Measurements from ENCODE around the gene GPR82. TPM values are rescaled to one million over a fixed set of nuclear protein-coding genes. Genes with fewer than 3 reads are reported as not detected.
"Not testable (repeated sequence)": the region's sequence is repeated elsewhere in the genome, so short reads cannot be mapped to it uniquely, and the experiment has no call there.

GPR82 gene
- total RNA-seq, 2 donors from 2014 or later: 0.53 TPM; not detected in 1

DNA sequence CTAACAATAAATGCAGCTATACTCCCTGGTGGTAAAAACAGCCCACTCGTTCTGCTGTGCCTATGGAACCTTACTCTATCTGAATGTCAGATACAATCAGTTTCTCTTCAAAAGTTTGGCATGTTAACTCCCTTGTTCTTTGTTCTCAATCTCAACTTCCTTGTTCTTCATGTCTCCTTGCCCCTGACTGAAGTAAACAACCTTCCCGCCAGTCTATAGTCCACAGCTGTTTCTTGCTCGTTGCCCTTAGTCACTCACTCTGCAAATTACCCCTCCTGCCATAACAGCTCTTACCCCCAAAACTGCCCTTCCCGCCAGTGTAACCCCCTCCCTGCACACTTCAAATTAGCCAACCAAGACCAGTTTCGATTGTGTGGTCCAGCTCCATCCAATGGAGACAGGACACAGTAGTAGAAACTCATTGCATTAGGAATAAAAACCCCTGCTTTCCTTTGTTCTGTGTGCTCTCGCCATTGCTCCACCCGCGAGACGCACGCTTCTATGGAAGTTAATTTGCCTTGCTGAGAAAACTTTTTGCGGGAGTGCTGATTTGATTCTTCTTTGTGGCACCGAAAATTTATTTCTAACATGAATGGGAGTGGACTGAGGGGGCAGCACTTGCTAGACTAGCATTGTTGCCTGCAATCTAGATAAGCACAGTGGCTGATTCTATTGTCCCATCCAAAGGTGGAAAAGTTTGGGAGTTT lies 7.1 kb upstream of the GPR82 start:
- no peak for ATAC-seq
- no peak for DNase-seq
- intact Hi-C loops (cut with DNase I): no loop called here

DNA sequence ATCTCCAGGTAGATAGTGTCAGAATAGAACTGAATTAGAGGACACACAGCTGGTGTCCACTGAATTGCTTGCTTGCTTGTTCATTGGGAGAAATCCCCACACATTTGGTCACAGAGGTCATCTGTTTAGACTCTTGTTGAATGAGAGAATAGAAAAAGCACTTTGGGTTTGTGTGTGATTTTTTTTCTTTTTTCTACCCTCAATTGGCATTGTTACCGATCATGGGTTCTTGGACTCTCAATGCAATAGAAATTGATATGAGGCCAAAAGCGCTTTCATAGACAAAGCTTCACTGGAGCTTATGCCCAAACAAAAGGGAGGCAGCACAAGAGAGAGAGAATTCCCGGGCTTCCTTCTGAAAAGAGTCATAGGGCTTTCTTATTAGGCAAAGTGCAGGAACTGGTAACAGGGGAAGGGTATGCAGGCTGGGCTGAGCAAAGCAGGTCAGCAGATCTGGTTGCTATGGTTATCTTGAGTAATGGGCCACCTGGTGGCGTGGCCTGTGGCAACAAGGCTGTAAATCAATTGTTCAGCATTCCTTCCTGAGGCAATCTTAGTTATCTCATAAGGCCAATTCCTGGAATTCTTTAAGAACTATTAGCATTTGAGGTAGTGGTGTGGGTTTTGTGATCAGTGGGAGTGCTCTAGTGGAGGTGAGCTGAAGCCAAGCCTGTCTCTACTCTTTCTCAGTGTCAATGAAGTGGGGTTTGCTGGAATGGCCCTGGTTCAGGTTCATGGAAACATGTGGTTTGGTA lies 5.3 kb upstream of the GPR82 start:
- no peak for DNase-seq
- no peak for ATAC-seq
- intact Hi-C loops (cut with DNase I): no loop called here

DNA sequence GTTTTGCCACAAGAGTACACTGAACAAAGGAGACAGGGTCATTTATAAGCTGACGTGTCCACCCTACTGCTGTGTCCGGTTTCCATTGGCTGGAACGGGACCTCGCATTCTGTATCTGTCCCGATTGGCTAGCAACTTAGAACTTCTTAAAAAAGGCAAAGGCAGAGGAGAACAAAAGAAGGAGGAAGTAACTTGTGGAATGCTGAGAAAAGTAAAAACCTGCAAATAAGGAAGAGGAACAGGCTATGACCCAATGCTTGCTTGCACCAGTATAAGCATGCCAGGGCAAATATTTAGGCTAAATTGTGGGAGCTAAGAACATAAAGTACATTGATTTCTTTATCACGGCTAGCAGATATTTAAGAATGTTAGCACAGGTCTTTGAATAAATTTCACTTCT lies 4.4 kb upstream of the GPR82 start:
- DNase-seq; ATAC-seq; intact Hi-C loops (cut with DNase I): not testable (repeated sequence)

DNA sequence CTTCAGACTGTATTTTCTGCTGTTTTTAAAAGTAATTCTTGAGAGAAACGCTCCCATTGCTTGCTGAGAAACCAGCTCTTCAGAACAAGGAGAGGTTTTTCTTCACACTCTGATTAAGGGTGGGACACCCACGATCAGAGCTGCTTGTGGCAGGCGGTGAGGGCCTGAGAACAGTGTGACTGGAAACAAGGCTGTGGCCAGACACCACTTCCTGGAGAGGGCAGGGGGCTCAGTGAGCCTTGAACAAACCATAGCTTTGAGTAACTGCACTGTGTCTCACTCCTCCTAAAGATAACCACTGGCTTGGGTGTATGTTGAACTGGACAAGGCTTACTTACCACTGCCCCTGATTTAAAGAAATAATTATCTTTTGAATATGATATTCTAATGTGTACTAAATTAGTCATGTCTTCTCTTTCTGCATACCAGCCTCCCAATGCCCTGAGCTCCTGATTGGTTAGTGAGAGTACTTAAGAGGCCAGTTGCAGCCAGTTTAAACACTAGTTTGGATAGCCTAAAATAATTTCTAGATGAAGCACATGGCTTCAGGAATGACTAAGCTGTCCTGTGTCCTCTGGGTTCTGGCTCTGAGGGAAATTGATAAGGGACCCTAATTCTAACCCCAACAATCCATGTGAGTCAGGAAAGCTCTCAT lies 3.7 kb upstream of the GPR82 start:
- no peak for ATAC-seq
- intact Hi-C loops (cut with DNase I): no loop called here
- DNase-seq: no peak

DNA sequence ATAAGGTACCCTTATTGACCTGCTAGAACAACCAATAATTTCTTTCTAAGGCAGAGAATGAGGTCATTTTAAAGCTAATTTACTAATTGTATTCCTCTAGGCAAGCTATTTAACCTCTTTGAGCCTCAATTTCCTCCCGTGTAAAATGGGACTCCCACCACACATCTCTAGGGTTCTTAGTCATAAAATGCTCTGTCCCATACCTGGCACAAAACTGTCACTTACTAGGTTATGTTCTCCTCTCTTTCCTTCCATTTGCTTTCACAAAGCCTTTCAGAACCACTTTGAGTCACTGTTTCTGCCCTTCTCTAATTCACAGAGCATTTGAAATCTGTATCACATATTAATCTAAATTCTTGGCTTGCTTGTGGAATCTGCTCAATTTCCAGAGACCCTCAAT lies 2.4 kb upstream of the GPR82 start:
- intact Hi-C loops (cut with DNase I): no loop called here
- no peak for ATAC-seq
- no peak for DNase-seq

DNA sequence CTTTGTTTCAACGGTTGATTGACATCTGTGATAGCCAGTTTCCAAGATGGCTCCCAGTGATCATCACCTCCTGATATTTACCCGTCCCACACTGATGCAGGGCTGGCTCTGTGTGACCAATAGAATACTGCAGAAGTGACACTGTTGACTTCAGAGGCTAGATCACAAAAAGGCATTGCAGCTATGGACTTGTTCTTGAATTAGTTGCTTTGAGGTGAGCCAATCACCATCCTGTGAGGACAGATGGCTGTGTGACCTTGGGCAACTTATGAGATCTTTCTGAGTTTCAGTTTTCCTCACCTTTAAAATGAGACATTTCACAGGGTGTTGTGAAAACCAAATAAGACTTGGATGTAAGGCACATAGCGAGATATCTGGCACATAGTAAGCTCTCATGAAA lies 1.8 kb upstream of the GPR82 start:
- ATAC-seq (no peak), DNase-seq (no peak)
- intact Hi-C loops (cut with DNase I): no loop called here

DNA sequence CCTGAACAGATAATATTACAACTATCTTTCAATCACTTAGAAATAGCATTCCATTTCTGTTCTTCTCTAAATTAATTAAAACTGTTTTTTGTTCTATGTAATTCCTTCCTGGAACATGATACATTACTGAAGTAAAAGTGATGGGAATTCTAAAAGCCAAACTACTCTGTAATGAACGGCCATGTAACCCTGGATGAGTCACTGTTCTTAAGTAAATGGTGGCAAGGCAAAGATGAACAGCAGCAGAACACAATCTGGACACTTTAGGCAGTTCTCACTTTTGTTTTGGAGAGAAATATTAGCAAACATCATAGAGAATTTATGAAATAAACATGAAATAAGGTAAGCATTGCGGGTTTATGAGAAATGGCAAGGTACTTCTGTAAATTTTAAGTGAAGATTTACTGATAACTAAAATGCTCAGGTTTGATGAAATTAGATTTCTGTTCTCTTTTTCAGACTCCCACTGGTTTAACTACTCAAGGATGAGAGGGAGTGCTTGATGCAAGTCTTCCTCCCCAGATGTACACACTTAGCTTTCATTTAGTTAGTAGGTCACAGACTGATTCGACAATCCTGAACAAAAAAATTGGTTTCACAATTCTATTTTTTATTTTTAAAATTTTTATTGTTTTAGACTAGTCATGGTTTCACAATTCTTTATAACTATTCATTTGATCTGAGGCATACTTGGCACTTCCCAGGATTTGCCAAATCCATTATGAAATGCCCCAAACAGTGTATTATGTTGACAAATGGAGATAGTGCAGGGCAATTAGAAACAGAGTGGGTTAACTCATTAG lies 964 bp upstream of the GPR82 start:
- no peak for ATAC-seq
- no peak for DNase-seq
- intact Hi-C loops (cut with DNase I): no loop called here

DNA sequence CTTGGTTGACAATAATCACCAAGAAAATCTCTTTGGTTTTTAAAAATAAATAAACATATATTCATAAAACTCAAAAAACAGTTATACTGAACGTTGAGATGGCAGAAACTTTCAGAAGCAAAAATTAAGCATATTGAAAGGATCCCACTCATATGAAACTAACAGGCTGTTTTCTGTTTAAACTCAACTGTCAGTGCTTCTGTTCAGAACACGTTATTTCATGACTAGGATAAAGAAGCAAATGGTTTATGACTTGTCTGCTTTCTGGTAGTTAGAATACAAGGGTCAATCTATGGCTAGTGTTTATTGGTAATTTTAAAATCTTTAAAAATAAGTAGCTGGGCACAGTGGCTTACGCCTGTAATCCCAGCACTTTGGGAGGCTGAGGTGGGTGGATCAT lies 4.1 kb downstream of the GPR82 start:
- intact Hi-C loops (cut with DNase I): no loop called here
- DNase-seq: no peak
- ATAC-seq: no peak

DNA sequence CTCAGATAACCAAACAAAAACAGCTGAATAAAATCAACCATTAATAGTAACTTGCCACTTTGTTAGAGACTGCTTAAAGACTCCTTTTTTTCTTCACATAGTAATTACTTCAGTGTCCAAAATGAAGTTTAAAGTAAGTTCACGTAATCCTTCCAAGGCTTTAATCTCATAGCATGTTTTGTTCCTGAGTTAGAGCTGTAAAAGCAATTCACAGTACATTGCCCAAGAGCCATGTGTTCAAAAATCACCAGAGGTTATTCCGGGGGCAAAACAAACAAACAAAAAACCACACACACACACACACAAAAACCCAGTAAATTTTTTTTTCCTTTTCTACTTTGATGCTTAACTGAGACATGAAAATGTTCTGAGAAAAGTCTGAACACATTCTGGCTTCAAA lies 6.1 kb downstream of the GPR82 start:
- DNase-seq: no peak
- ATAC-seq: no peak
- intact Hi-C loops (cut with DNase I): no loop called here

DNA sequence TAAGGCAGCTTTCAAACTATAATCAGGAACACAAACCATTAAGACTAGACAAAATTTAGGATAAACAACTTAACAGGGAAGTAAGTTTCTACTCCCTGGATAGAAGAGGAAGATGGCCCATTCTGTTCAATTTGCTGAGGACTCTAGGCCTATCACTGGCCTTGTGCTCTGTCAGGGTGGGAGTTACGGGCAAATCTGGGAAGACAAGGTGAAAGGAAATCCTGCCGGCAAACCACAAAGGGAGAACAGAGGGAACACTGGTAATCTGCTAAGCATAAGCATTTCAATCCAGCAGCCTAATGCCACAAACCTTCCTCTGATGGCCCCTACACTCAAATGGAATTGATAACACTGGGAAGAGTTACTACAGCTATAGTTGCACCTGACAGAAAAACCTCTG lies 8.3 kb downstream of the GPR82 start:
- intact Hi-C loops (cut with DNase I): no loop called here

DNA sequence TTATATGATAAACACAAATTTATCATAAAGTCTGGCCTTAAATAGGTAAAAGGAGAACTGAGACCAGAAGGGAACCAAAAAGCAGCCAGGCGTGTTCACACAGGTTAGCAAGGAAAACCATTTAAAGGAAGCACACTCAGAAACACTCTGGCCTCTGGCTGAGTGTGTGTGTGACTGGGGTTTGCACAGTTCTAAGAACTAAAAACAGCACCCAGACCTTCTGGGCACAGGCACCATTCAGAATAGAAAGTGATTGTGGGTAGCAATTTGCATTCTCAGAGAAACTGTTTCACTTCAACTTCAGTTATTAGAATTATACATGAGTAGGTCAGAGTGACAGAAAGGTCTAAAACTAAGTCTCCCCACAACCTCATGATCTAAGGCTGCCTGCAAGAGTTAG lies 10.0 kb downstream of the GPR82 start:
- DNase-seq (no peak), ATAC-seq (no peak)
- intact Hi-C loops (cut with DNase I): no loop called here

More for the DNA sequence above, 8.3 kb downstream of the GPR82 start:
- ATAC-seq (no peak), DNase-seq (no peak)

DNA sequence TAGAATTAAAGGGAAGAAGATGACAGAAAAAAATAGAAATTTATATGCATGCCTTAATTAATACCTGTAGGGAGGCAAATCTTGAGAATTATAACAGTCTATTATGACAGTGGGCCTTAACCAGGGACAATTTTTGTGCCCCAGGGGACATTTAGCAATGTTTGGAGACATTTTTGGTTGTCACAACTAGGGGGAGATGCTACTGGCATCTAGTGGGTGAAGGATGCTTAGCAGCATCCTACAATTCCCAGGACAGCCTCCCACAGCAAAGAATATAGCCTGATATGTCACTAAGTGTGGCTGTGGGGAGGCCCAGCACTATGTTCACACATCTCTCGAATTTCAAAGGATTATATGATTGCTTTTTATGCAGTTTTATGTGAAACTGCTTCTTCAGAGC lies 10.5 kb downstream of the GPR82 start:
- DNase-seq: no peak
- ATAC-seq: no peak
- intact Hi-C loops (cut with DNase I): no loop called here

DNA sequence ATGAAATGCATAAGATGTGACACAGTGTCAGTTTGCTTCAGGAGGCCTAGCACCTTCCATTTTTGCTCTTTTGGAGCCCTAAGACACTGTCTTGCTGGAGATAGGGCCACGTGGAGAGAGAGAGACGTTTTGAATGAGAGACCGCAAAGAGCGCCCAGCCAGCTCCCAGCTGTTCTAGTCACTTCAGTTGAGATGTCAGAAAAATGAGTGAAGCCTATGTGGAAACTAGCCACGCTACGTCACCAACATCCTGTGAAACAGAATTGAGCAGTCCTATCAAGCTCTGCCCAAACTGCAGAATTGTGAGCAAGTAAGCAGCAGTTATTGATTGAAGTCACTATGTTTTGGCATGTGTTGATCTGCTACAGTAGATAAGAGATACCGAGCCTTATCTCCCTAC lies 13.1 kb downstream of the GPR82 start:
- intact Hi-C loops (cut with DNase I): no loop called here

DNA sequence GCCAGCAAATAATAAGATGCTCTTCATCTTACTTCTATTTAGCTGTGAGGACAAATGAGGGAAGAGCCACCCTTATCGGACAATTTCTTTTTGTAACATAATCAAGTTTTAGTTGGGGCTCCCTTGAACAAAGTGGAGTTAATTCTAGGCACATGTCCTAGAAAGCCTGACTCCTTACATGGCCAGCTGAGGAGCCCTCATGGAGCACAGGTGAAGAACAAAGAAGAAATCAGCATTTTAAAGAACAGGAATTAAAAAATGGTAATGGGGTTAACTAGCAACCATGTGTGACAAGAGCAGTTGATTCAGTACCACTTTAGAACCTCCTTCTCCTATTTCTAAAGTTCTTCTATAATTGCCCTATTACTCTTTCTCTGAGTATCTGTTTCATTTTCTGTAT lies 15.9 kb downstream of the GPR82 start:
- ATAC-seq (no peak), DNase-seq (no peak)
- intact Hi-C loops (cut with DNase I): no loop called here

More for the DNA sequence above, 13.1 kb downstream of the GPR82 start:
- ATAC-seq (no peak), DNase-seq (no peak)

DNA sequence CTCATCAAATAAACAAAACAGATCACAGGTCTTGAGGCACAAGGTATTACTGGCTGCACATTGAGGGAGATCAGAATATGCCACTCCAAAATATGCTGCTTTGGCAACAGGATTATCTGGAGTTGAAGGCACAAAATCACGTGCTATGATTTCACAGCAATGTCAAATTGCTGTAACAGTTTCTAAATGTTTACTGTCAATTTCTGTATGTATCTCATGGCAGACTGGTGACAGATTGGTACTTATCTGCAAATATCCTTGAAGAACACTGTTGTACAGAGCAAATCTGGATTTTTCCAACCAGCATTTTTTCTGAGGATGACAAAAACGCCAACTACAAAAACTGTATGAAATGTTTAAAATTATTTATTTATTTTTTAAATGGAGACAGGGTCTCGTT lies 26.7 kb downstream of the GPR82 start:
- intact Hi-C loops (cut with DNase I): no loop called here
- ATAC-seq: no peak

DNA sequence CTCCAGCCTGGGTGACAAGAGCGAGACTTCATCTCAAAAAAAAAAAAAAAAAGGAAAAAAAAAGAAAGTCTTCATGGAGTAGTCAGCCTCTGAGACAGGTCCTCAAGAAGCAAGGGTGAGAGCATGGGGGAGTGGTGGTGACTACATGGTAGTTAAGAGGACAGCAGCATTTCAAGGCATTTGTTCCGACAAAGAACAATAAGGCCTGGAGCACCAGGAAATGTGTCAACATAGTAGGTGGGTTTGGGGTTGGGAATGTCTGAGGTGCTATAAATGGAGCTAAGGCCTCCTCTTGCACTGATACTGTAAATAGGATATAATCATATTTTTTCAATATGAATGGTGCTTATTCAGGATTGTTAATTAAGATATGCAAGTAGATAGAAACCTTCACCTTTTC lies 34.4 kb downstream of the GPR82 start:
- ATAC-seq: no peak
- no peak for DNase-seq
- intact Hi-C loops (cut with DNase I): no loop called here

More for the DNA sequence above, 26.7 kb downstream of the GPR82 start:
- DNase-seq: no peak

DNA sequence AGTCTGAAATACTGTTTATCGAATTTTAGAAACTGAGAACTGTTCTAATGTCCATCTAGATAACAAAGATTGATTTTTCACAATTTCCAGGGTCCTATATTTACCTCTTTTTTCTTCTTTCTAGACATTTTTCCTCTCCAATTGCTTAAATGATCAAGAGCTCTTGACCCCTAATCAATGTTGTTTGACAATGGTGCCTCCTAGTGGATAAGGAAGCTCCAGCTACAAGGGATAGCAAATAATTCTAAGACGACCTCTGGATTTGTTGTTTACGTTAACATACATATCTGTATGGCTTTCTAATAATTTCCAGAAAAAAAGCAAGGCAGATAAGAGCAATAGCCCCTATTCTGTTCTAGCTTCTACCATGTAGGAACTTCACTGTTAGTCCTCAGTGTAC lies 35.8 kb downstream of the GPR82 start:
- ATAC-seq (no peak), DNase-seq (no peak)
- intact Hi-C loops (cut with DNase I): loop anchor here in 1 of 2 donors (2.0 kb wide), 1 partner anchor 201 kb away; no protein-coding TSS in a partner anchor

DNA sequence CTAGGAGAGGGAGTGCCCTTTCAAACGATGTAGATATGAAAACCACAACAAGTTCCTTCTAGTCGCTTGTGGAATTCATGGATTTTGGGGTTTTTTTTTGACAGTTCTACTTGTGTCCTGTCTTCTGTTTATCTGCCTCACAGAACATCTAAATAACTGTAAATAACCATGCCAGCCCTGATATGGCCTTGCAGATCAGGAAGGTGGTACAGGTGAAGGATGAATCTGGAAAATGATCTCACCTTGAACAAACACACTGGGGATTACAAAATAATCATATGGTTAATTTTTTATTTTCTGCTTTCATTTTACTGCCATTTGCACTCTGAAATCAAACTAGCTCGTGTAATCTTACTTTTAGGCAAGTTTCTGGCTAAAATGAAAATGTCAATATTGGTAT lies 37.2 kb downstream of the GPR82 start:
- no peak for ATAC-seq
- no peak for DNase-seq
- intact Hi-C loops (cut with DNase I): loop anchor here in 1 of 2 donors (2.0 kb wide), 1 partner anchor 202 kb away; no protein-coding TSS in a partner anchor

DNA sequence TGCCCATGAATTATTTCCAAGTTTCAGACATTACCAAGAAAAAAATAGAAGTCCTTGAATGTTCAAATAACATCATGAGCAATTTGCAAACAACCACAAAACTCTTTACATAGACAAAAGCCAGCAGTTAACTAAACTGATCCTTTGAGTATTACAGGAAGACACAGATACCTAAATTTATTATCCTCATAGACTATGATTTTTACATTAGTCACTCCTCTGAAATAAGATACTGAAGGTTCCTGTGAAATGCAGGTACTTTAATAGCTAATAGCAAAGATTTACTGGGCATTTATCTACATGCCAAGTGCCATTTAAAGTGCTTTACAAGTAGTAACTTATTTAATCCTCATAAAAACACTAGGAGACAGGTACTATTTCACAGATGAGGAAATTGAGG lies 37.7 kb downstream of the GPR82 start:
- ATAC-seq (no peak), DNase-seq (no peak)
- intact Hi-C loops (cut with DNase I): loop anchor here in 1 of 2 donors (2.0 kb wide), 1 partner anchor 203 kb away; no protein-coding TSS in a partner anchor

All from left cardiac atrium (tissue), 4 donors.